GM04503 (cell line): ENCODE results near the gene WASL.
"Not testable (repeated sequence)": the region's sequence is repeated elsewhere in the genome, so short reads cannot be mapped to it uniquely, and the experiment has no call there.

Source experiments
- DNase-seq: peaks from one replicate; pipeline ENCODE4 v3.0.0-alpha.2; 2012; ENCODE audit warnings: low read depth

Gene WASL

DNA sequence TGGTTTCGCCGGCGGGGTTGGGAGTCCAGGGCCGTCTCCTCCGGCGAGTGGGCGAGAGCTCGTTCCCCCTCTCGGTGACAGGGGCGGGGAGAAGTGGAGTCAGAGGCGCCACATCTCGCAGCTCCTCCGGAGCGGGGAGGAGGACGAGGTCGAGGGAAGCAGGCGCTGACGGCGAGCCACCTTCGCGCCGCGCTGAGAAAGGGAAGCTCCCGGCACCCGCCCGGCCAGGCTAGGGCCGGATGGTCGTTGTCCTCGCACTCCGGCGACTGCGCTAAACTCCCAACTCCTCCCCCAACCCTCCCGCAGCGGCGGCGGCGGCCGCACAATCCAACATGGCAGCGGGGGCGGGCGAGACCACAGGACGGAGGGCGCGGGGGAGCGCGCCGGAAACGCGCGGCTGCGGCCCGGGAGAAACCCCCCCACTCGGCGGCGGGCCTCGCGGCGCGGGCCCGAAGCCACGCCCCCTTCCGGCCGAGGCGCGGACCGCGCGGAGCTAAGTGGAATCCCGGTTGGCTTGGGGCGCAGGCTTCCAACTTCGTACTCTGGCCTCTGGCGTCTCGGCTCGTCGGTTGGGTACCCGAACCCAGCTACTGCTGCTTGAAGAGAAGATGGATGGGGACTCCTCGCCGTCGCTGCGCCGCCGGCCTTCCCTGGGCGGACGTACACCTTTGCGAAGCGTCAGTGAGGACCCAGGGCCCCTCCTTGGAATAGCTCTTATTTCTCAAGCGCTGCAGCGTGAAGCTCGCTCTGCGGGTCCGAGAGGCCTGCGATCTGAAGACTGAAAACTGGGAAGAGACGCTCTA is at the start of gene WASL:
Gene WASL, minus strand, starts transcription at position 270 of the 803 bp plus-strand sequence. Its CDS starts 269 bp downstream, at position 1.
- DNase-seq = peak; percentile 34

DNA sequence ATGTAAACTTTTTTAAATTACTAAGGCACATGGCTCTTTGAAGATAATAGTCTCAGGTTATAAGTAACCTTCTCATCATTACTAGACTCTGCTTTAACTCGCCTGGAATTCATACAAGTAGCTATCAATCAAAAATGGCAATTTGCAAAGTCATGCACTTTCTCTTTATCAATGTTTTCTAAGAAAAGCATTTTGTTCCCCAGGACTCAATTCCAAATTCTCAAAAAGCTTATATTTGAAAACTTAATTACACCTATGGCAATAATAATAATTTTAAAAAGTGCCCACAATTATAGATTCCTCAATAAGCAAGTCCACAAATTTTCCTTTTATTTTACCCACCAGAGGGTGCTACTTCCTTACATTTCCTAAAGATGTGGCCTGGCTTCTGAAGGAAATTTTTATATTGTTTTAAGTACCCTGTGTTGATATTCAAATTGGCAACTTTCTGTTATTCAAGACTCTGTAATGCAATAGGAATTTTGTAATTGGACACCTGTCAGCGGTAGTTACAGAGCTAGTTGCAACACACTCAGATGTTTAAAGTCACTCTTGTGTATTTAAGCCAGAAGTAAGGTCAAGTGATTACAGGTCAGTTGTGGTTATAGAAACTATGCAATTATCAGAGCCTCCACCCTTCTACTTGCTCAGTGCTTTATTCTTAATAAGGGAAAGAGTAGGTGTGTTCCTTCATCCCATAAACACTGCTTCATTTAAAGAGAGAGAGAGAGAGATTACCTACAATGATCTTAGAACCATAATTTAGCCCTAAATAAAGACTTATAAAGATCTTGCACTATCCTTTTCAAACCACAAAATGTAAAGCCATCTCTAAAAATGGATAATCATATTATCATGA is 49.1 kb upstream of the WASL start:
- DNase-seq = peak; percentile 18

DNA sequence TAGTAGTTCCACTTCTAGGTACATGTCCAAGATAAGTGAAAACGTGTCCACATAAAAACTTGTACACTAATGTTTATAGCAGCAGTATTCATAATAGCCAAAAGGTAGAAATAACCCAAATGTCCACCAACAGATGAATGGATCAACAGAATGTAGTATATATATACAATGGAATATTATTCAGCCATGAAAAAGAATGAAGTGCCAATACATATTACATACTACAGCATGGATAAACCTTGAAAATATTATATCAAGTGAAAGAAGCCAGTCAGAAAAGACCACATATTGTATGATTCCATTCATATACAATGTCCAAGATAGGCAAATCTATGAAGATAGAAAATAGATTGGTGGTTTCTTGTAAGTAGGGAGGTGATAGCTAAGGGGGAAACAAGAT is 47.8 kb upstream of the WASL start:
- DNase-seq = no peak

DNA sequence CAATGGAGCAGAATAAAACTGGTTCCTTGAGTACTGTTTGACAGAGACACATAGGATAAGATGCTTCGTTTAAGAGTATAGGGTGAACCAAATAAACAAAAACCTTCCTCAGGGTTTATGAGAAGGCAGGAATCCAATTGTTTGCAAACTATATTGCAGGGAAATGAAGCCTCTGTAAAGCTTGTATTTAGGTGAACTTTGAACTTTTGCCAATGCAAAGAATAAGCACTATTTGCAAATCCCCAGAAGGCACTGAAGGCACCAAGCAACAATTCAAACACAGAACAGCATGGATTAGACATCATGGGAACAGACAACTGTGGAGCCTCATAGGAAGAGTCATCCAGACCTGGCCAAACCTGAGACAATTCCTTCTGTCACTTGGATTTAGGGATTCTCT is 47.1 kb upstream of the WASL start:
- DNase-seq = no peak

DNA sequence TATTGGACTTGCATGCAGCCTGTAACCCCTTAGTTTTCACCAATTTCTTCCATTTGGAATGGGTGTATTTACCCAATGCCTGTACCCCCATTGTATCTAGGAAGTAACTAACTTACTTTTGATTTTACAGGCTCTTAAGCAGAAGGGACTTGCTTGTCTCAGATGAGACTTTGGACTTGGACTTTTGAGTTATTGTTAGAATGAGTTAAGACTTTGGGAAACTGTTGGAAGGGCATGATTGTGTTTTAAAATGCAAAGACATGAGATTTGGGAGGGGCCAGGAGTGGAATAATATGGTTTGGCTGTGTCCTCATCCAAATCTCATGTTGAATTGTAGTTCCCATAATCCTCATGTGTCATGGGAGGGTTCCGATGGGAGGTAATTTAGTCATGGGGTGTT is 46.3 kb upstream of the WASL start:
- not testable (repeated sequence) for DNase-seq

DNA sequence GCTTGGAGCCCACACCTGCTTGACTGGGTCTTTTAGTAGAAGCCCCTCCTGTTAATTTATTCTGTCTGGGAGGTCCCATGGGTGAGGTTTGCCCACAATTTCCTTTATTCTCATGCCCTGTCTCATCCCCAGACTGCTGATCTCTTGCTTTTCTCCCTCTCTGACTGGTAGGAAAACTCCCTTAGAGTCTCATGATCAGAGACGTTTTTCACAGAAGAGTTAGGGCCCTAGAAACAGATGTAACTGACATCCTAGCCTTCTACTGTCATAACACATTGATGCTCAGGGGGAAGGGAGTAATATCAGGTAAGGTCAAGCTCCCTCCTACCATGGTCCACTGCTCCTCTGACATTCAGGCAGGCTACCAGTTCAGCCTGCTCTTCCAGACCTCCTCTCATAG is 43.7 kb upstream of the WASL start:
- no peak for DNase-seq

DNA sequence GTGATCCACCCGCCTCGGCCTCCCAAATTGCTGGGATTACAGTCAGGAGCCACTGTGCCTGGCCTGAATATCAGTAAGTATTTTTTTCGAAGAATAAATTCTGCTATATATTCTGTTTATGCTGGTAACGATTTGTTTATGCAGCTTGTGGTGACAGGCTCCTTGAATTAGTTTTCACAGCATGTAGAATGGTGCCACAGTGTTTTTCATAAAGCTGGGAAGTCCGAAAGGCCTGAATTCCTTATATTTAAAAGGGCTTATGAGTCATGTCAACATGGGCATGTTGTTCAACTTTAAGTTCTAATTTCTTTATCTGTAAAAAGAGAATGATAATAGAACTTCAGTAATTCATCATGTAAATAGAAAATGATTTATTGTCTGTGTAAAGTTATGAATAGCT is 42.2 kb upstream of the WASL start:
- no peak for DNase-seq

DNA sequence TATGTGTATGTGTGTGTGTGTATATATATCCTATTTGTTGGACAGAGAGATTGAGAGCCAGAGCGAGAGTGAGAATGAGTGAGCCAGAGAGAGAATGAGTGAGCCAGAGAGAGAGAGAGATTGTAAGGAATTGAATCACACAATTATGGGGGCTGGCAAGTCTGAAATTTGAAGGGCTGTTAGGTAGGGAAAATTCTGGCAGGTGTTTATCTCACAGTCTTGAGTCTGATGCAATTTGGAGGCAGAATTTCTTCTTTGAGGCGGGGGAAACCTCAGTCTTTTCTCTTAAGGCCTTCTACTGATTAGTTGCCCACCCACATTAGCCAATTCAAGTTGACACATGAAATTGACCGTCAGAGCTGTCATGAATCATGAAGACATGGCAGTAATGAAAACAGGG is 41.0 kb upstream of the WASL start:
- no peak for DNase-seq

DNA sequence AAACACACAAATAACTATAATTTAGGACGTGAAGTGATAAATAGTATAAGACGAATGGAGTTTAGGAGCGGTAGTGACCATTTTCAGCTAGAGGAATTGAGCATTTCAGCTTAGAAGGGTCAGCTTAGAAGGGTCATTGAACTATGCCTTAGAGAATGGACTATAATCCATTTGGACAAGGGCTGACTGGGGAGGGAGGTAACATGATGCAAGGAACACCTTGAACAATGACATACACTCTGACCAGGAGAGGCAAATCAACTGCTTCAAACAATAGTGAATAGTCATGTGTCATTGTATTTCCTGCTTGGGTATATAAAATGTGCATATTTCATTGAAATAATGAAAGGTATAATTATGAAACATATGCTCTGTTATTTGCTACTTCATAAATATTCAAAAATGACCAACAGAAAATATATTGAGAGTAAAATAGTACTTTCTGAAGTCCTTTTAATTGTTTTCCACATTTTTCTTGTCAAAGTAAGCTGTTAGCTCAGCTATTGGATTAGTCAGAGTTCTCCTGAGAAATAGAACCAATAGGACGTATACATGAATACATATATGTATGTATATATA is 40.5 kb upstream of the WASL start:
- no peak for DNase-seq

DNA sequence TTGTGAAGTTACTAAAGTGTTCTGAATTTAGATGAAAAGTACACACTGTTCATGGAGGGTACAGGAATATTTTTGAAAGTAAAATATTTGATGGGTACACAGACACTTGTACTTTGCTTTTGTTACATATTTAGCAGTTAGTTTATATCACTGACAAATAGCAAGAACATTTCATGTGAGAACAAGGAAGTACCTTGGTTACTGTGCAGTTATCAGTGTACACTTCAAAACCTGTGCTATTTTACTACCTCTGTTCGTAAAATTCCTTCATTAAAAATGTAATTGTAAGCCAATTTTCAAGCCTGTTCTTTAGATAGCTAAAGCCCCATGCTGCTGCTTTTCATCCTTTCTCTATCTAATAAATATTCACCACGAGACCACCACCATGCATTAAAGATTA is 39.8 kb upstream of the WASL start:
- no peak for DNase-seq

DNA sequence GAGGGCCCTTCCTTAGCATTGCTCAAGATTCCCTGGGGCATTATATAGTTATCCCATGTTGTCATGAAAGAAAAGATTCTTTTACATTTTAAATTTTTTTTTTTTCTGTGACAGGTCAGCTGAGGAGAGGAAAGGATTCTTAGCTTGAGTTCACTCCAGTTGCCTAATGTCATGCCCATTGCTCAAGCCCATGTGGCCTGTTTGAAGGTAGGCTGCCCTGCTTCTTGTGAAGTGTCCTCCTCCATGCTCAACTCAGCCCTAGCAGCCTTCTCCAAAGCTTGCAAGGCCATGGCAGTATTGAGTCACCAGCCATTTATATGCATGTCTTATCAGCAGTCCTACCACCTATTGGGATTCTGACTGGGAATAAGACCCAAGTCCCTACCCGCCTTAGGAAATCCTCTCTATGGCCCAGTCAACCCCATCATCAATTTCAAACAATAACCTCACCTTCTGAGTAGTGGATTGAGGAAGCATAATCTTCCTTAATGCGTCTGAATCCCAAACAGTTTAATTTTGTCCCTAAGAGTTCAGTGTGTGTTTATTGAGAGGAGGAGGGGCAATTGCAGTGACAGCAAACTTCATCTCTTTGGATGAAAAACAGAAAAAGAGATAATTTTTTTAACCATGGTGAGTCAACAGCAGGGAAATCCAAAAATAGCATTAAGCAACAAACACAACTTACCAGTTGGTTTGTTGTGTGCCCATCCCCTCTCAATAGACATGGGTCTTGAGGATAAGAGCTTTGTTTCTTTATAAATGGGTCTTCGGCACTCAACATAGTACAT is 38.6 kb upstream of the WASL start:
- DNase-seq = no peak

DNA sequence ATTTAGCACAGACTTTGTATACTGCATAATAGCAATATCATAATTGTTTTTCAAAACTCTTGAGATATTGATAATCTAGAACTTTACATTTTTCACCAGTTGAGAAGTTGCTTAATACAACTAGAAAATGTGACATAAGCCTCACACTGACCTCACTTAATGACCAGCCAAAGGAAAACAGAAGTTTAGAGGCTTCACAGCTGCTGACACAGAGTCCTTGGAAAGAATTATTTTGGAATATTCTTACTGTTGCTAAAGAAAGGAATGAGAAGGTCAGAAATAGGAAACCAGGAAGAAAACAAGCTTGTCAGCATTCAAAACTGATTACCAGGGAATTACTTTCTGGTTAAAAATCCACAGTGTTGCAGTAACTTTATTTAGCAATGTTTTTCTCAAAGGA is 35.5 kb upstream of the WASL start:
- DNase-seq = no peak

DNA sequence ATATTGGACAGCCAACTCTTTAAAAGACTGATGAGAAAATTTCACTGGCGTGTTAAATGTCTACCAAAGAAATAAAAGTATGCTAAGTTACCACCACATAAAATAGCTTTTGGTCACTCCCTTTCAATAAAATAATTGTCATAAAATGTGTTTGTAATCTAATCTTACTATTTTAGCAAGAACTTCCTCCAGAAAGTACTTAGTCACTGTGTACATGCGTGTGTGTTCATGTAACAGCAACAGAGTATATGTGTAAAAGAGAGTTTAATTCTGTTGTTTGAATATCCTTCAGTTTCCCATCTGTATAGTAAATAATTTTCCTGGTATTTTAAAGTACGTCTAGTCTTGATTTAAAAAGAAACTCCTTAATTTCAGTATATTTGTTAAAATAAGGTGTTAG is 35.0 kb upstream of the WASL start:
- no peak for DNase-seq

DNA sequence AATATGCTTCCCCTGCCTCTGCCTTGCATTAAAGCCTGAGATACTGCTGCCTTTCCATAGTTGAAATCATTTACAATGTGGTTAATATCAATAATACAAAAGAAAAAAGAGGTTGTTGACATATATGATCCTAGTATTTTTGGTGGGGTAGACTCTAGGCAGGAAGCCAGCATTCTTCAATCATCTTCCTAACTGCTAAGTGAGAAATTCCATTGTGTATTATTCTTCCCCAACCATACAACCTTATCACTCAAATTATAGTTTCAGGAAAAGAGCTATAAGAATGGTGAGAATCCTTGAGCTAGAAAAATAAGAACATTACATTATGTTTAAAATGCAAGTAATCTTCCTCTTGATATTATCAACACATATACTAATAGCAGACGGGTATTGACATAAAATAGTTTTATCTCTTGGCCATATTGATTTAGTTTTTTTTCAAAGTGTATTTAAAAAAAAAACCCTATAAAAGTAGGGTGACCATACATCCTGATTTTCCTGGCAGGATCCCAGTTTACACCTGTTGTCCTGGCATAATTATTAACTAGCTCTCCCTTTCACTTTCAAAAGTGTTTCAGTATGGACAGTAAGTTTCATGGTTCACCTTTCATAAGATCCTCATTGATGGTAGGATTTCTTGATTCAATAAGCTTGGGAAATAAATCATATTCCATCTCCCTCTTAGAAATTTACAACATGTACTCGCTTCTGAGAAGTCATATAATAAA is 33.4 kb upstream of the WASL start:
- no peak for DNase-seq

DNA sequence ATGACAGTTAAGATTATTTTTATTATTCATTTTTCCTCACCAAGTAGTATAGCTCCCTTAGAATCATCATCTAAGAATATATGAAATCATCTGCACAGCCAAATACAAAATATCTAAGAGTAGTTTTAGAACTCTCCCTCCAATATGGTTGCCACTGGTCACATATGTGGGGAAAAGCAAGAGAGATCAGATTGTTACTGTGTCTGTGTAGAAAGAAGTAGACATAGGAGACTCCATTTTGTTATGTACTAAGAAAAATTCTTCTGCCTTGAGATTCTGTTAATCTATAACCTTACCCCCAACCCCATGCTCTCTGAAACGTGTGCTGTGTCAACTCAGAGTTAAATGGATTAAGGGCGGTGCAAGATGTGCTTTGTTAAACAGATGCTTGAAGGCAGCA is 31.7 kb upstream of the WASL start:
- not testable (repeated sequence) for DNase-seq

DNA sequence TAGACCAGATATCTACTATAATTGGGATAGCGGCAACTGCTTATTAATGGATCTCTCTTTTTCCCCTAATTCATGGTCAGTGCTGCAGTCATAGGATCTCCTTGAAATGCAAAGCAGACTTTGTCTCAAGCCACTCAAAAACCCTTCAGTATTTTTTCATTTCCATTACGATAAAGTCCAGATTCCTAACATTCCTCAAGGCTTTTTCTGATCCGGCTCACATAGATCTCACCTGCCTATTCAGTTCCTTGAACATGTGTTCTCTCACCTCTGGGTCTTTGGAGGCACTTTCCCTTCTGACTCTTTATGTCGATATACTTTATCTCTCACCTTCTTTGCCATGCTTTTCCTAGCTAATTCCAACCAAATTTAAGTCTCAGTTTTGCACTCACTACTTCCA is 25.7 kb upstream of the WASL start:
- DNase-seq = no peak

DNA sequence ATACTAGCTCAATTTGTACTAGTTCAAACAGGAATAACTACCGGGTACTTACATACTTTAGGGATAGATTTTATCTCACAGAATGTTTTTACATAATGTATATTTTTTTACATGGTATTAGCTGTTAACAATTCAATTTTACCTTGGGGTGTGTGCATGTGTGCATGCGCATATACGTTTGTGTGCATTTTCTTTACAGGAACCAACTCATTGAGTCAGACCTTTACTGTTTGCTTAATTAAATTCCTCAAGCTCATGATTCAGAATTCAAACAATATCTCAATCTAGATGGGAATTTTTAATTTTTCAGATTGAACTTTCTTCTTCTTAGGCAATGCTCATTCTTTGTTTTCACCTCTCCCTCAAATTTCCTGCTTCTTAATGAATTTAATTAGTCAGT is 24.7 kb upstream of the WASL start:
- DNase-seq = no peak

DNA sequence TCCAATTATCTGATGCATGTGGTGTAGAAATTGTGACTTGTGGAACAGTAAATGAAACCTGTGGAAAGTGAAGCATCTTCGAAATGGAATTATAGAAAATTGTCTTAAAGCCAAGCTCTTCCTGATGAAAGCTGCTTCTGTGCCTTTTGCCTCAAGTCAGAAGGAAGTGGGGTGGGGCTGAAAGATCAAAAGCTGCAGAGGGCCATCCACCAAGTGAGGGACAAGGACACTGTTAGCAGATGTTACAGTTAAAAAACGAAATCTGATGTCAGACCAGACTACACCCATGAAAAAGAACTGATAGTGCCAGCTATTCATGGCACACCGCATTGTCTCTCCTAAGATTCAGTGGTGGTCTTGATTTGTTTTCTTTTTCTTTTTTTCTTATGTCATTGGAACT is 23.8 kb upstream of the WASL start:
- no peak for DNase-seq

DNA sequence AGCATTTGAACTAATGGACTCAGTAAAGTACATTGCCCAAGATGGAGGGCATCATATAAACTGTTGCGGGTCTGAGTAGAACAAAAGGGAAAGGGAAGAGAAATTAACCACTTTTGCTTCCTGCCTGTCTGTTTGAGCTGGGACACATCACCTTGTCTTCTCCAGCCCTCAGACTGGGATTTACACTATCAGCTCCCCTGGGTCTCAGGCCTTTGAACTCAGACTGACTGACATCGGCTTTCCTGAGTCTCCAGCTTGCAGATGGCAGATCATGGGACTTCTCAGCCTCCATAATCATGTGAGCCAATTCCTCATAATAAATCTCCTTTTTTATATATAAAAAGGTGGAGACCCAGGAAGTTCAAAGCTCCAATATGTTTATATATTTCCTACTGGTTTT is 23.0 kb upstream of the WASL start:
- no peak for DNase-seq

DNA sequence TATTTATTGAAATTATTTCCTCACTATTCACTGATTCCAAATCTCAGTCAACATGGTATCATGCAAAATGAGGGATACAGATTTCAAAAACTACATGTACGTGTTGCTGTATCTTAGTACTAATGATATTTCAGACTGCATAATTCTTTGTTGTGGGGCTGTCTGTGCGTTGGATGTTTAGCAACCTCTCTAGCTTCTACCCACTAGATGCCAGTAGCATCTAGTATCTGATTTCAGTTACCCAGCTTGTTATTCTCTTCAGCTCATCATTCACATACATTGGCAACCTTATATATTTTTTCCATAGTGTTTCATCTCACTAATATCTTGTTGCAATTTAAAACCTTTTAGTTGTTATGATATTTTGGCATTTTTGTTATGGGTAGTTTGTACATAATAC is 22.5 kb upstream of the WASL start:
- DNase-seq = no peak

DNA sequence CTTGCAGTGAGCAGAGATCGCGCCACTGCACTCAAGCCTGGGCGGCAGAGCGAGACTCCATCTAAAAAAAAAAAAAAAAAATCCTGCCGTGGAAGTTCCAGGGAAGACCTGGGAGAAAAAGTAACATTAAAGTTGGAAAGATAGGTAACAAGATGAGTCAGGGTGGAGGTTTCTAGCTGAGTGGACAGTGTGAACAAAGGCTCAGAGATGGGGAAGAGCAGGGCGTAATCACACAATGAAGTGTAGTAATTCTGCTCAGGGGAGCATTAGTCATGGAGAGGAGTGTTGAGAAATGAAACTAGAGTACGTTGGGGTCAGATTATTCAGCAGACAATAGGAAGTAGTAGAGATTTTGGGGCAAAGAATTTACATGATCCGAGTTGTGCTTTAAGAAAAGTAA is 21.6 kb upstream of the WASL start:
- DNase-seq = no peak

DNA sequence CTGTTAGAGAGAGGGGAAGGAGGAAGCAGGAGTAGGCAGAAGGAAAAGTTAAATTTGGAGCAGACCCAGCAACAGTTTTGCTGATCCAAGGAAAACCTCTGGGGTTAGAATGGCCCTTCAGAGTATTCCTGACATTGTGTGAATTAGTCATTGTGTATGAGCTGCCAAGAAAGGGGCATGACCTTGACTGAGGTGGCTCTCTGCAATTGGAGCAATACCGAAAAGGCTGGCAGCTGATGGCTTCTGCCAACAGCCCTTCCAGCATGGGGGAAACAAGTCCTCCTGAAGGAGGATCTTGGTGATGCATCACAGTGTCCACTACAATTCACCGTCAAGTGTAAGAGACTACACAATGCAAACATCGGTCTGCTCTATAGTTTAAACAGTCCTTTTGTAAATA is 20.6 kb upstream of the WASL start:
- DNase-seq = no peak
